NCI-H345 treated with DMSO at 0.1 percent for 48 hours (cell line): ENCODE data around the gene DNAJC6.

ENCODE experiments used
- DNase-seq: peaks from one replicate; lab custom pipeline; 2025; ENCODE audit not compliant: unreplicated experiment; lab: John Stamatoyannopoulos, UW

Gene DNAJC6

DNA sequence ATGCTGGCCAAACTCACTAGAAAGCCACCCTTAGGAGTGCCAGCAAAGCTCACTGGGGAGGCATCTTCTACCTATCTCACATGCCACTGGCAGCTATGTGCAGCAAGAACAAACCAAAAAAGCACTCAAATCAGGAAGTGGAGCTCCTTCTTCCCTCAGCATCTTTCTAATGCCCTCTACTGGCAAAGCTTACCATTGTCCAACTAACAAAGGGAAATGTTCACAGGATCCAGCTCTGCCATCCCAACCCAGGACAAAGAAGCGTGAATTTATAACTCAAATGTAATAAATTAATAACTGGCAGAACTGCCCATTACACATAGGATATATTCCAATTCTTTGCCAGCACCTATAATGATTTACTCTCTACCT, 150.0 kb downstream of the DNAJC6 start:
- DNase-seq = no peak
